GM20000 (cell line): ENCODE measurements around the gene VAV1.

Source experiments
- DNase-seq: peaks from one replicate; pipeline ENCODE4 v3.0.0; 2012; ENCODE audit warnings: low spot score
- TF ChIP-seq, protein P1 (sequence below): IDR thresholded peaks from 2 replicates; pipeline ENCODE4 v1.5.1; 2012; ENCODE audit warnings: mild to moderate bottlenecking, control low read depth; ENCODE audit errors: extremely low read depth, missing control alignments

Gene VAV1

DNA sequence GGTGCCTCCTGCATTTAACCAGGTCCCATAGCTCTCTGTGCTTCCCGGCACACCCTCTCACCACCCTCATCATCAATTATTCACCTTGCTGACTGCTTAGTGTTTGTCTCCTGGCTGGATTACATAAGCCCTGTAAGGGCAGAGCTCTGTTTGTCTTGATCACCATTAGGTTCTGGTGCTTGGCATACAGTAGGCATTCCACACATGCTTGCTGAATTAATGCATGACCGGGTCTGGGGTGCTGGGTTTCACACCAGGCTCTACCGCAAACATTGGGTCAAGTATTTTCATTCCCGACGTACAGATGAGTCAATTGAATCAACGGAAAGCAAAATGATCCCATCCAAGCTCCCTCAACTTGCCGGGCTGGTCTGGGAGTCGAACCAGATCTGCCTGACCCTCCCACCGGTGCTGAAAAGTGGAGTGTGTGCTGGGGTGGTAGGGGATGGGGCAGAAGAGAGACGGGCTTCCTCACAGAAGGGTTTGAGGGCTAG is 28.5 kb downstream of the VAV1 start:
- no peak for DNase-seq
- TF ChIP-seq, protein P1, sequence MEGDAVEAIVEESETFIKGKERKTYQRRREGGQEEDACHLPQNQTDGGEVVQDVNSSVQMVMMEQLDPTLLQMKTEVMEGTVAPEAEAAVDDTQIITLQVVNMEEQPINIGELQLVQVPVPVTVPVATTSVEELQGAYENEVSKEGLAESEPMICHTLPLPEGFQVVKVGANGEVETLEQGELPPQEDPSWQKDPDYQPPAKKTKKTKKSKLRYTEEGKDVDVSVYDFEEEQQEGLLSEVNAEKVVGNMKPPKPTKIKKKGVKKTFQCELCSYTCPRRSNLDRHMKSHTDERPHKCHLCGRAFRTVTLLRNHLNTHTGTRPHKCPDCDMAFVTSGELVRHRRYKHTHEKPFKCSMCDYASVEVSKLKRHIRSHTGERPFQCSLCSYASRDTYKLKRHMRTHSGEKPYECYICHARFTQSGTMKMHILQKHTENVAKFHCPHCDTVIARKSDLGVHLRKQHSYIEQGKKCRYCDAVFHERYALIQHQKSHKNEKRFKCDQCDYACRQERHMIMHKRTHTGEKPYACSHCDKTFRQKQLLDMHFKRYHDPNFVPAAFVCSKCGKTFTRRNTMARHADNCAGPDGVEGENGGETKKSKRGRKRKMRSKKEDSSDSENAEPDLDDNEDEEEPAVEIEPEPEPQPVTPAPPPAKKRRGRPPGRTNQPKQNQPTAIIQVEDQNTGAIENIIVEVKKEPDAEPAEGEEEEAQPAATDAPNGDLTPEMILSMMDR, result no peak

DNA sequence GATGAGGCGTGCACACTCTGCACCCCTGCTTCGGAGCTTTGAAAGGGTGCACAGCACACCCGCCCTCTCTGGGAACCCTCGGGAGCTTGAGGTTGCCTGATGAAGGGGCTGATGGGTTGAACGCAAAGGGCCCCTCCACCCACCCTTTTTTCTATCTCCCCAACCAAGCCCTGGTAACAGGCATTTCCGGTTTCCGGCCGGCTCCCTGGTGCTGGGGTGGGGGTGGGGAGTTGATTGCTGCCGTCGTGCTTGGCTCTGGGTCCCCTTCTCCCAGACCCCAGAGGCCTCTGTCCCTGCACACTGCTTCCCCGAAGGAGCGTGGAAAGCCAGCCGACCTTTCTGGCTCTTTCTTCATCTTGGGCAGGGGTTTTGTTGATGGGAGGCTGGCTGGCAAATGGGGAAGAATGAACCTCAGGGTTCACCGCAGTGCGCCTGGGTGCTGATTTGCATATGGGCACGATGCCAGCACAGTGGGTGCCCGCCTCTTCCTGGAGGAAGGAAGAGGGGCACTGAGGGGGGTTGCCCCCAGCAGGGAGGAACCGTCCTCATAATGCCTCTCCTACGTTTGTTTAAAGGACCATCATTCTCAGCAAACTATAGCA is 29.1 kb downstream of the VAV1 start:
- peak; percentile 70 for DNase-seq
- TF ChIP-seq, protein P1, result no peak

DNA sequence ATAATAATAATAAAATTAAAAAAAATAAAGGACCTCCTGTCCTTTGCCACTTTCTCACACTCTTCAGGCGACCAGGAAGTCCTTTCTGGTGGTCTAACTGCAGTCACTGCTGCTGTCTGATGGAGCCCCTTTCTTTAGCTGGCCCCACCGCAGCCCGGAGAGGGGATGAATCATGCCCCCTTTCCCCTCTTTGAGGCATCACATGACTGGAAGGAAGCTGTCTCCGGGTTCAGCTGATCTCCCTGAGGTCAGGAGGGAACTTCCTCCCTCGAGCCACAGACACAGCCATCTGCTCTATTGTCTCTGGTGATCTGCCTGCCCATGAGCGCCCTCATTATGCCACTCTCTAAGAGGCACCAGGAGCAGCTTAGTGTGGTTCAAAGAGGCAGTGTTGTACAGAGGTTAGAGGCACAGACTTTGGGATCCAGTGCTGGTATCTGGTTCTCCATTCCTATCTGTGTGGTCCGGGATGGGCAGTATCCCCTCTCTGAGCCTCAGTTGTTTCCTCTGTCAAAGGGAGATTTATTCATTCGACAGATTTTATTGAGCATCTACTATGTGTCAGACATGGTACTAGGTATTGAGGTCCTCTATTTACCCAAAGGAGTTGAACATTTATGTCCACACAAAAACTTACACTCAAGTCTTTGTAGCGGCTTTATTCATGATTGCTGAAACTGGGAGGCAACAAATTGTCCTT is 30.0 kb downstream of the VAV1 start:
- TF ChIP-seq, protein P1, result no peak
- DNase-seq, result peak; percentile 65

DNA sequence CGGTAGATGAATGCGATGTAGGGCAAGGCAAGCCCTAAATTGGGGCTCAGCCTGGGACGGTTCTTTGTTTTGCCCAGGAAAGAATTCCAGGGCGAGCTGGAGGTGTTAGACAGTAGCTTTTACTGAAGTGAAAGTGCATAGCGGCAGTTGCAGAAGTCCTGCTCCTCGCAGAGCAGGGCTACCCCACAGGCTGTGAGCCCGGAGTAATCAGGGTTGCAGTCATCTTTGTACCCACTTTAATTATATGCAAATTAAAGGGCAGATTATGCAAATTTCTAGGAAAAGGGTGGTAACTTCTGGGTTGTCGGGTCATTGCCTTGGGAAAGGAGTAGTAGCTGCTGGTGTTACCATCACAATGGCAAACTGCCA is 30.5 kb downstream of the VAV1 start:
- no peak for DNase-seq
- TF ChIP-seq, protein P1, result no peak

DNA sequence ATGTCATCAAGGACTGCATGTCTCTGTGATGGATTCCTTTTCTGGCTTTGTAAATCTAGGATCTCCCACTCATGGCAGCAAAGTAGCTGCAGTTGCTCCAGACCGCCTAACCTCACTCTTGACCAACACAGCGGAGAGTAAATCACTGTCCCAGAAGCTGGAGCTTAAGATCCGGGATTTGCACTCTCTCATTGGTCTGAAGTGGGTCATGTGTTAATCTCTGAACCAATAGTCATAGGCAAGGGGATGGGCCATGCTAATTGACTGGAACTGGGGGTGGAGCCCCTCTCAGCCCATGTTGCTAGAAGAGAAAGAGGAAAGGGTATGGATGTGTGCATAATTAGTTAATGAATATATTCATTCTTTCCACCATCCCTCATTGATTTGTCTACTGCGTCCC is 34.0 kb downstream of the VAV1 start:
- no peak for DNase-seq
- TF ChIP-seq, protein P1, result no peak

DNA sequence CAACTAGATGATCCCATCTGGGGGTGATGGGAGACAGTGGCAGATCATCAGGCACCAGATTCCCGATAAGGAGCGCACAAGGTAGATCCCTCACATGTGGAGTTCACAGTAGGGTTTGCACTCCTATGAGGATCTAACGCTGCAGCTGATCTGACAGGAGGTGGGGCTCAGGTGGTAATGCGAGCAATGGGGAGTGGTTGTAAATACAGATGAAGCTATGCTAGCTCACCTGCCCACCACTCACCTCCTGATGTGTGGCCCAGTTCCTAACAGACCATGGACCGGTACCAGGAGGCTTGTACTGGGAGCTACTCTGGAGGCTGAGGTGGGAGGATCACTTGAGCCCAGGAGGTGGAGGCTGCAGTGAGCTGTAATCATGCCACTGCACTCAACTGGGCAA is 34.8 kb downstream of the VAV1 start:
- no peak for DNase-seq
- TF ChIP-seq, protein P1, result no peak

DNA sequence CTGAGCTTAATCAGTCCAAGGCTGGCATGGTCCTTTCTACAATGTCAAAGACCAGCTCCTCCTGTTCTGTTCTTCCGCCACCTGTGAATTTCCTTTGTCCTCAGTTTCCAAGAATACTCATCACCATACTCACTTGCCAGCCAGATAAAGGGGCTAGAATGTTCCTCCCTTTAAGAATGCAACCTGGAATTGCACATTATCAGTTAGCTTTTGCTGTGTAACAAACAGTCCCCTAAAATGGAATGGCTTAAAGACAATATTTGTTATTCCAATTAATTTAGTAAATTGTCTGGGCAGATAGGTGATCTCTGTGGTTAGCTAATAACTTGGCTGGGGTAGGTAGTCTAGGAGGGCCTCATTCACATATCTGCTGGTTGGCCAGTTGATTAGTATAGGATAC is 36.0 kb downstream of the VAV1 start:
- TF ChIP-seq, protein P1, result no peak
- DNase-seq, result no peak
